Measurements from ENCODE around the gene MED19. TPM values are rescaled to one million over a fixed set of nuclear protein-coding genes. Genes with fewer than 3 reads are reported as not detected.

MED19 gene
- total RNA-seq, 1 donor from 2014 or later, result 15.6 TPM

- H3K27me3 Mint-ChIP-seq, result no peaks in the 10 kb centered on the region
- intact Hi-C loops (cut with micrococcal nuclease), result no loop called here
- peak overlapping the region; percentile 38 for H3K27ac Mint-ChIP-seq
- H3K36me3 Mint-ChIP-seq (ENCODE audit: low read depth), result peaks cover 60% of the 10 kb centered on the region
- no peaks in the 10 kb centered on the region for H3K9me3 Mint-ChIP-seq
- no peak overlapping the region for H3K4me3 Mint-ChIP-seq
- peaks cover 30% of the 10 kb centered on the region for H3K4me1 Mint-ChIP-seq
- DNase-seq, result no peak
These were observed 30.8 kb downstream of the MED19 start for GRCh38 chr11:57681168-57681567.

GRCh38 chr11:57680552-57680874 is 31.5 kb downstream of the MED19 start:
- H3K4me3 Mint-ChIP-seq, result peak overlapping the region; percentile 2

GRCh38 chr11:57679396-57679795 is 32.6 kb downstream of the MED19 start:
- intact Hi-C loops (cut with micrococcal nuclease), result no loop called here
- Mint-ChIP-seq H3K4me3 (no peak overlapping the region), H3K9me3 (no peaks in the 10 kb centered on the region), H3K27ac (no peak overlapping the region), H3K27me3 (no peaks in the 10 kb centered on the region), H3K4me1 (peaks cover 43% of the 10 kb centered on the region), H3K36me3 (ENCODE audit: low read depth) (peaks cover 61% of the 10 kb centered on the region)
- no peak for DNase-seq

More at GRCh38 chr11:57680552-57680874, 31.5 kb downstream of the MED19 start:
- H3K36me3 Mint-ChIP-seq (ENCODE audit: low read depth), result peaks cover 62% of the 10 kb centered on the region
- peak overlapping the region; percentile 83 for H3K27ac Mint-ChIP-seq
- no peaks in the 10 kb centered on the region for H3K9me3 Mint-ChIP-seq
- no peak for DNase-seq
- H3K4me1 Mint-ChIP-seq, result peaks cover 36% of the 10 kb centered on the region
- intact Hi-C loops (cut with micrococcal nuclease), result loop anchor here (1.0 kb wide), 1 partner anchor 12 kb away; the partner anchor contains the start of gene ZDHHC5
- H3K27me3 Mint-ChIP-seq, result no peaks in the 10 kb centered on the region

- Mint-ChIP-seq H3K27me3 (no peaks in the 10 kb centered on the region), H3K36me3 (ENCODE audit: low read depth) (peaks cover 57% of the 10 kb centered on the region), H3K4me1 (peaks cover 53% of the 10 kb centered on the region), H3K9me3 (no peaks in the 10 kb centered on the region), H3K4me3 (no peak overlapping the region), H3K27ac (peak overlapping the region; percentile 56)
- DNase-seq, result no peak
- intact Hi-C loops (cut with micrococcal nuclease), result no loop called here
These were observed 36.7 kb downstream of the MED19 start for GRCh38 chr11:57675176-57675941.

GRCh38 chr11:57674251-57674650 is 37.8 kb downstream of the MED19 start:
- H3K27me3 Mint-ChIP-seq, result no peaks in the 10 kb centered on the region
- intact Hi-C loops (cut with micrococcal nuclease), result no loop called here
- H3K4me1 Mint-ChIP-seq, result peaks cover 57% of the 10 kb centered on the region
- no peaks in the 10 kb centered on the region for H3K9me3 Mint-ChIP-seq
- DNase-seq, result no peak
- H3K27ac Mint-ChIP-seq, result no peak overlapping the region
- peaks cover 54% of the 10 kb centered on the region for H3K36me3 Mint-ChIP-seq (ENCODE audit: low read depth)
- no peak overlapping the region for H3K4me3 Mint-ChIP-seq

- Mint-ChIP-seq H3K4me3 (peak overlapping the region; percentile 86), H3K4me1 (peaks cover 39% of the 10 kb centered on the region), H3K36me3 (ENCODE audit: low read depth) (peaks cover 30% of the 10 kb centered on the region), H3K9me3 (no peaks in the 10 kb centered on the region), H3K27me3 (no peaks in the 10 kb centered on the region), H3K27ac (peak overlapping the region; percentile 97)
- DNase-seq, result no peak
- intact Hi-C loops (cut with micrococcal nuclease), result loop anchor here (1.0 to 10.0 kb wide), 5 partner anchors 12 to 1474 kb away; partner anchors contain the start of genes FAM111A, P2RX3 and SSRP1
These were observed 43.6 kb downstream of the MED19 start for GRCh38 chr11:57668434-57668782.

GRCh38 chr11:57667736-57668433 is 44.1 kb downstream of the MED19 start, which contains the start of gene ZDHHC5:
Gene ZDHHC5, plus strand, starts transcription at chr11:57668114. Its CDS starts 4,977 bp downstream, at chr11:57673091.
- Mint-ChIP-seq H3K27me3 (no peaks in the 10 kb centered on the region), H3K4me3 (peak within 1 kb of the TSS; percentile 86), H3K27ac (peak within 1 kb of the TSS; percentile 97), H3K9me3 (no peaks in the 10 kb centered on the region), H3K36me3 (ENCODE audit: low read depth) (peaks cover 25% of the 10 kb centered on the region), H3K4me1 (peaks cover 35% of the 10 kb centered on the region)
- intact Hi-C loops (cut with micrococcal nuclease), result loop anchor here (1.0 to 10.0 kb wide), 11 partner anchors 11 to 1474 kb away; partner anchors contain the start of genes CLP1, FAM111A, MED19 and P2RX3
- DNase-seq, result peak; percentile 100

- peaks cover 27% of the 10 kb centered on the region for H3K36me3 Mint-ChIP-seq (ENCODE audit: low read depth)
- DNase-seq, result peak; percentile 97
- intact Hi-C loops (cut with micrococcal nuclease), result loop anchor here (1.0 to 10.0 kb wide), 9 partner anchors 10 to 1475 kb away; partner anchors contain the start of genes CLP1, FAM111A, MED19 and P2RX3
These were observed 44.8 kb downstream of the MED19 start for GRCh38 chr11:57667117-57667735.

GRCh38 chr11:57663975-57664374 is 48.0 kb downstream of the MED19 start:
- no peak overlapping the region for H3K27ac Mint-ChIP-seq

More at GRCh38 chr11:57667117-57667735, 44.8 kb downstream of the MED19 start:
- no peaks in the 10 kb centered on the region for H3K27me3 Mint-ChIP-seq
- H3K27ac Mint-ChIP-seq, result peak overlapping the region; percentile 97
- peaks cover 31% of the 10 kb centered on the region for H3K4me1 Mint-ChIP-seq
- no peaks in the 10 kb centered on the region for H3K9me3 Mint-ChIP-seq
- peak overlapping the region; percentile 86 for H3K4me3 Mint-ChIP-seq

GRCh38 chr11:57662893-57663292 is 49.1 kb downstream of the MED19 start:
- no peaks in the 10 kb centered on the region for H3K9me3 Mint-ChIP-seq
- peaks cover 16% of the 10 kb centered on the region for H3K4me1 Mint-ChIP-seq
- peak; percentile 68 for DNase-seq
- intact Hi-C loops (cut with micrococcal nuclease), result loop anchor here (10.0 kb wide), 1 partner anchor 862 kb away; no protein-coding TSS in a partner anchor
- H3K4me3 Mint-ChIP-seq, result no peak overlapping the region
- H3K27me3 Mint-ChIP-seq, result no peaks in the 10 kb centered on the region
- no peak overlapping the region for H3K27ac Mint-ChIP-seq
- H3K36me3 Mint-ChIP-seq (ENCODE audit: low read depth), result peaks cover 36% of the 10 kb centered on the region

More at GRCh38 chr11:57663975-57664374, 48.0 kb downstream of the MED19 start:
- Mint-ChIP-seq H3K36me3 (ENCODE audit: low read depth) (peaks cover 39% of the 10 kb centered on the region), H3K4me3 (no peak overlapping the region), H3K9me3 (no peaks in the 10 kb centered on the region), H3K4me1 (peaks cover 14% of the 10 kb centered on the region), H3K27me3 (no peaks in the 10 kb centered on the region)
- DNase-seq, result no peak
- intact Hi-C loops (cut with micrococcal nuclease), result loop anchor here (10.0 kb wide), 1 partner anchor 861 kb away; no protein-coding TSS in a partner anchor

GRCh38 chr11:57659669-57660068 is 52.3 kb downstream of the MED19 start:
- Mint-ChIP-seq H3K36me3 (ENCODE audit: low read depth) (peaks cover 35% of the 10 kb centered on the region), H3K4me1 (peaks cover 12% of the 10 kb centered on the region), H3K9me3 (no peaks in the 10 kb centered on the region), H3K27me3 (no peaks in the 10 kb centered on the region), H3K27ac (no peak overlapping the region), H3K4me3 (no peak overlapping the region)
- DNase-seq, result no peak
- intact Hi-C loops (cut with micrococcal nuclease), result loop anchor here (10.0 kb wide), 1 partner anchor 865 kb away; no protein-coding TSS in a partner anchor

- DNase-seq, result peak; percentile 67
- peak overlapping the region; percentile 88 for H3K27ac Mint-ChIP-seq
- H3K4me1 Mint-ChIP-seq, result peaks cover 15% of the 10 kb centered on the region
- H3K27me3 Mint-ChIP-seq, result no peaks in the 10 kb centered on the region
- peaks cover 33% of the 10 kb centered on the region for H3K36me3 Mint-ChIP-seq (ENCODE audit: low read depth)
- H3K4me3 Mint-ChIP-seq, result peak overlapping the region; percentile 86
- no peaks in the 10 kb centered on the region for H3K9me3 Mint-ChIP-seq
- intact Hi-C loops (cut with micrococcal nuclease), result no loop called here
These were observed 54.0 kb downstream of the MED19 start for GRCh38 chr11:57658023-57658361.

GRCh38 chr11:57657194-57658022 is 54.6 kb downstream of the MED19 start, which contains the start of gene CLP1:
Gene CLP1, plus strand, starts transcription at chr11:57657762. Its CDS starts 1,715 bp downstream, at chr11:57659477.
- H3K4me1 Mint-ChIP-seq, result peaks cover 18% of the 10 kb centered on the region
- H3K27me3 Mint-ChIP-seq, result no peaks in the 10 kb centered on the region
- H3K36me3 Mint-ChIP-seq (ENCODE audit: low read depth), result peaks cover 28% of the 10 kb centered on the region
- H3K9me3 Mint-ChIP-seq, result no peaks in the 10 kb centered on the region
- intact Hi-C loops (cut with micrococcal nuclease), result loop anchor here (1.0 kb wide), 8 partner anchors 8 to 922 kb away; partner anchors contain the start of genes MED19, SELENOH, SLC43A3 and TIMM10
- peak within 1 kb of the TSS; percentile 88 for H3K27ac Mint-ChIP-seq
- peak; percentile 100 for DNase-seq
- H3K4me3 Mint-ChIP-seq, result peak within 1 kb of the TSS; percentile 86

Measured in activated CD4-positive, alpha-beta T cell treated with anti-CD3 and anti-CD28 coated beads, Interleukin-2, amount 10 ng/mL, durations not matched to agents 24 days and 14 days (primary cell).